ENCODE results near the gene PNPLA5.

GRCh38 chr22:43869799-43870198 is 22.0 kb downstream of the PNPLA5 start:
- no peak for TF ChIP-seq EP300 (IDR thresholded peaks at IDR 0.05; ENCODE audit: borderline replicate concordance)
- TF ChIP-seq FOXM1 (IDR thresholded peaks at IDR 0.05; ENCODE audit: borderline replicate concordance, low read depth), result no peak
- no peak for TF ChIP-seq TAF1 (IDR thresholded peaks at IDR 0.05; ENCODE audit: low read depth)
- TF ChIP-seq RAD21 (IDR thresholded peaks at IDR 0.05; ENCODE audit: low read depth), result no peak

Data from Ishikawa (cell line).